Measurements from ENCODE around the gene PADI1.
A peak's percentile ranks its signal among the peaks of the same experiment; 100 is the strongest.
"Not testable (repeated sequence)": the region's sequence is repeated elsewhere in the genome, so short reads cannot be mapped to it uniquely, and the experiment has no call there.

Gene PADI1

DNA sequence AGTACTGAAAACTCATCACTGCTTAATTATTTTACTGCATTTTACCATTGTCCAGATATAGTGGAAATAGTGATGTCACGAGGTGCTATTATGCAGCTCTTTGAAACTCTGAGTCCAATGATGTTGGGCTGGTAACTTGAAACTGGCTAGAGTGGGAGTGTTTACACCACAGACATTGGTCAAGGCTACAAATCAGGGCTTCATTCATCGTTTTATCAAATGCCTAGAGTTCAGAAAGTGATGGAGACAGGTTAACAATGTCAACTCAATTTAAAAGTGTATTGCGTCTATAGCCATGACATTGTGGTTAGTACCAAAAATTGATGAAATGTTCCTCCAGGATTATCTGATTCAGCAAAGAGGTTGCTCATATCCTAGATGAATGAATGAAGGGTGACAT lies 12.7 kb downstream of the PADI1 start:
- DNase-seq (ENCODE audit: low read depth) = no peak

- DNase-seq (ENCODE audit: low read depth) = no peak
These were observed 14.0 kb downstream of the PADI1 start for GRCh38 chr1:17218939-17219338.

DNA sequence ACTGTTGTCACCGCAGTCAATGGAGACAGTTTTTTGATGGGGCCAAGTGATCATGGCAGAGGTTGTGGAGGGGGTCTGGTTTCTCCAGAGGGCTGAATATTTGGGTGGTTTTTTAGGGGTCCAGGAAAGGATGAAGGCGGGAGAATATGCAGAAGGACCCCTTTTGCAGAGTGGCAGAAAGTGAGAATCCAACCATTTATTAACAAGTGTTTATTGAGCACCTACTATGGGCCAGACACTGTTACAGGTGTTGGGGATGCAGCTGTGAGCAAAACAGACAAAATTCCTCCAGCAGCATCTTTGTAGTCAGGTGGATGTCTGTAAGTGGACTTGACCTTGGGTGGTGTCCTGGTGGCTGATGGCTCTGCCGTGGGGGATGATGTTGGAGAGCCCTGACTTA lies 15.4 kb downstream of the PADI1 start:
- DNase-seq (ENCODE audit: low read depth) = no peak

GRCh38 chr1:17222557-17222956 lies 17.6 kb downstream of the PADI1 start:
- no peak for DNase-seq (ENCODE audit: low read depth)

GRCh38 chr1:17224434-17224833 lies 19.5 kb downstream of the PADI1 start:
- no peak for DNase-seq (ENCODE audit: low read depth)

DNA sequence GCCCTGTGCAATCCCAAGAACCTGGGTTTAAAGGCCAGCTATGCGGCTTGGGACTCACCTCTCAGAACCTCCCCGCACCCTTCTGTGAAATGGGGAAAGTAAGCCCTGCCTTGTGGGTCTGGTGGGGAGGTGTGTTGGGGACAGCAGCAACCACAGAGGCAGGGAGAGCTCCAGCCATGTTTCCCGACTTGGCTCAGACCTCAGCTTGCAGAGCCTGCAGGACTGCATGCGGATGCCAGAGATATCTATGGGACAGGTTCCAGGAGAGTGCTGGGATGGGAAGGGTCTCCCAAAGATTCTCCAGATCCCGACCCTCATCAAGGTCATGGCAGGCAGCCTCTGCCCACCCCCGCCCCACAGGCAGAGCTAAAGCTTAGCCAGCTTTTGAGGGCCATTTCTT lies 20.2 kb downstream of the PADI1 start:
- DNase-seq (ENCODE audit: low read depth) = no peak

GRCh38 chr1:17227358-17227915 lies 22.5 kb downstream of the PADI1 start:
- DNase-seq (ENCODE audit: low read depth) = no peak

- no peak for DNase-seq (ENCODE audit: low read depth)
These were observed 23.7 kb downstream of the PADI1 start for GRCh38 chr1:17228619-17229018.

DNA sequence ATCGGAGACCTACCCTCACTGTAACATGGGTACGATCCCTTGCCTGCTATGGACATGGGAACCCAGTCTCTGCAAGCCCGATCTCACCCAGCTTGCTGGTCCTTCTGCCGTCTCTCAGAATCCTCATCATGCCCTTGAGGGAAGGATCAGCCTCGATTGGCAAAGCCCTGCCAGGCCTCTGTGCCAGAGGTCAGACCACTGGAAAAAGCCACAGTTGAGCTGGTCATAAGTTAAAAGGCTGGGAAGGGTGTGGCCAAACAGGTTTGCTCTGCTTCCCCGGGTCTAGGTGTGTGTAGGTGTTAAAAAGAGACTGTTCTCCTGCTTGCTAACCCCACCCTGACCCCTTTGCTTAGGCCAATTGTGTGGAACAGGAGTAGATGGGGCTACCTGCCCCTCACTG lies 24.5 kb downstream of the PADI1 start:
- DNase-seq (ENCODE audit: low read depth) = no peak

DNA sequence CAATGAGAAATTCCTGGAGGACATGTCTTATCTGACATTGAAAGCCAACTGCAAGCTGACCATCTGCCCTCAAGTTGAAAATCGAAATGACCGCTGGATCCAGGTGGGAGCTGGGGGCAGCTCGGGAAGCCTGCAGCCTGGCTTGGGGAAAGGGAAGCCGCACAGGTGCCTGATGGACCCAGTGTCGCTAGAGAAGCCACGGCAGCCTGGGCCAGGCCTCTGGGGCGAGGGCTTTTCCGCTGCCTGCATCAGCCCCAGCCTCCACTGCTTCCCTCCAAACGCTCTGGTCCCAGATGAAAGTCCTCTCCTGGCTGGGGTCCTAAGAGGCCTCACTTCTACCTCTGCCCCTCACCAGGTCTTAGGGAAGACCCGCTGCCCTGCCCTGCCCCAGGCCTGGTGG lies 25.2 kb downstream of the PADI1 start:
- no peak for DNase-seq (ENCODE audit: low read depth)

DNA sequence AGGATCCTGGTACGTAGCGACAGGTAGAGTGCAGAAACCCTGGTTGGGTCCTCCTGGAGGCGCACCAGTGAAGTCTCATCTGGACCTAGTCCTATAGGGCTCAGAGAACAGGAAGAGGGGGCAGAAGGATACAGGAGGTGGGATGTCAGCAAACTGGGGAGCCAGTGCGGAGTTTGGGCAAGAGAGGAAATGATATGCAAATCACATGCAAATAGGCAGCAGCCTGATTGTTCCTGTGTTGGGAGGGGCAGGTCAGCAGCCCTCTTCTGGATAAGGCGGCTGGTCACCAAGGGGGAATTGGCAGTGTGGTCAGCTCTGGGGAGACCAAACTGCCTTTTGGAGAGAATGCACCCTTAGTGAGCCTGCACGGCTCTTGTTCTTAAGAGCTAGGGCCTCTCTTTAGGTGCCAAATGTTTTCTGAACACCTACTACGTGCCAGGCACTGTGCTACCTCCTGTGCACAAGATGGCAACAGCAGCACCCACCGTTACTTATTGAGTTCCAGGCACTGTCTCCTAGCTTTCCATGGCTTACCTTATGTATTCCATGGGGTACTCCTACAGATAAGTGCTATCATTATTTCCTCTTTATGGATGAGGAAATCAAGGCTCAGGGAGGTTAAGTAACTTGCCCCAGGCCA lies 25.9 kb downstream of the PADI1 start:
- DNase-seq (ENCODE audit: low read depth) = no peak

DNA sequence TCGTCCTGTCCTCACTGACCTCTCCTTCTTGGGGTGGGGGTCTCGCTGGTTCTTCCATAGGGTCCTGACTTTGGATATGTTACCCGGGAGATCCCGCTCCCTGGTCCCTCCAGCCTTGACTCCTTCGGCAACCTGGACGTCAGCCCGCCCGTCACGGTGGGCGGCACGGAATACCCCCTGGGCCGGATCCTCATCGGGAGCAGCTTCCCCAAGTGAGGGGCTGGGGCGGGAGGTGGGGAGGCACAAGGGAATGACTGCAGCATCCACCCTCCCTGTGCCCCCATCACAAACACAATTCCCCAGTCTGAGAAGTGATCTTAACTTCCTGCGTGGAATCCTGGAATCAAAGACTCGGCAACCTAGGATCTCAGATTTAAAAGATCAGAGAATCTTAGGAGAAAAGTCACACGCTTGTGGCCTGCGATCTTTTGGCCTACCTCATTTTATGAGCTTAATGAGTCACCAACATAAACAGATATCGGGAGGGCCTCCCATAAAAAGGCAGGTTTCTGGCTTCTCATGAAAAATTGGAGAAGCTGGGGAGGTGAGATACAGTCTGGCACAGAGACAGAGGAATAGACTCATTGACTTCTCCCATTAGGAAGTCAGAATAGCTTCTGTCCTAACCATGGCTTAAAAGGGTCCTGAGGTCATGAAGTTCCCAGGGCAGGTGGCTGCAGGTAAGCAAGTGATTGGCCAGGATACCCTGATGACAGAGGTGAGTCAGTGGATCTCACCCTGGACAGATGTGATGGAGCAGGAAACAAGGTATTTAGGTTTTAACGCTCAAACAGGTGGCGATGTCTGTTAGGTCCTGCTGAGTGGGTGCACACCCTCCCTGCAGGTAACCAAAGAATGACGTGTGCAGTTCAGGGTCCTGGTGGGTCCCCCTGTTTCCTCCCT lies 28.1 kb downstream of the PADI1 start:
- no peak for DNase-seq (ENCODE audit: low read depth)

DNA sequence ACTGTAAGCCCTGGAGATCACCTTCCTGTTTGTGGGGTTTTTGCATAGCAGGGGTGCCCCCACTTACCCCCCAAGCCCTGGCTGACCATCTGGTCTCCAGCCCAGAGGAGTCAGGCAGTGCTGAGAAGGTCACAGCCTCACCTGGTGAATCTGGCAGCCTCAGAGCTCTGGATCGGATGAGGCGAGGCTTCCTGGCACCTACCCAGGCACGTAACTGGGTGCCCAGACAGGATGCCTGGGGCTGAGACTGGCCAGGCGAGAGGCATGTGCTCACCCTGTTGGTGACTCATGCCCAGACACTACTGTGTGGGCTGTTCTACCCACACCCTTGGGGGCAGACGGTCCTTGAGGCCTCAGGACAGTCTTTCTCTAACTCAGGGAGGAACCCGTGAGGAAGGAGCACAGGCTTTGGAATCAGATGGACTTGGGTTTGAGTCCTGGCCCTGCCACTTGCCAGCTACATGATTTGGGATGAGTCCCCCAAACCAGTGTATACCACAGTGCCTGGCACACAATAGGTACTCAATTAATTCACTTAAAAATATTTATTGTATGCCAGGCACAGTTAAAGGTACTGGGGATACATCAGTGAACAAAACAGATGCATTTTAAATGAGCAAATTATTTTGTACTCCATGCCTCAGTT lies 28.9 kb downstream of the PADI1 start:
- DNase-seq (ENCODE audit: low read depth) = no peak

DNA sequence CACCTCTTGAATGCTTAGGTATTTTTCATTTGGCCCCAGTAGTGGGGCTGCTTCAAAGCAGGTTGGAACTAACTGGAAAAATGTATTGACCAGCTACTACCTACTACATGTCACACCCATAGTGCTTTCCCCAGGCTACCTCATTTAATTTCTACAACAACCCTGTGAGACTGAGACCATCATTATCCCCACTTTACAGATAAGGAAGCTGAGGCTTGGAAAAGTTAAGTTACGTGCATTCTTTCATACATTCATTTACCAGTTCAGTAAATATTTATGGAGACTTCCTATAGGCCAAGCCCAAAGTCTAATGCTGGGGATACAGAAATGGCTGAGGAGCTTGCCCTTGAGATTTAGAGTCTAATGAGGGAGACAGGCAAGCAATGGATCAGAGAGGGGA lies 29.5 kb downstream of the PADI1 start:
- no peak for DNase-seq (ENCODE audit: low read depth)

DNA sequence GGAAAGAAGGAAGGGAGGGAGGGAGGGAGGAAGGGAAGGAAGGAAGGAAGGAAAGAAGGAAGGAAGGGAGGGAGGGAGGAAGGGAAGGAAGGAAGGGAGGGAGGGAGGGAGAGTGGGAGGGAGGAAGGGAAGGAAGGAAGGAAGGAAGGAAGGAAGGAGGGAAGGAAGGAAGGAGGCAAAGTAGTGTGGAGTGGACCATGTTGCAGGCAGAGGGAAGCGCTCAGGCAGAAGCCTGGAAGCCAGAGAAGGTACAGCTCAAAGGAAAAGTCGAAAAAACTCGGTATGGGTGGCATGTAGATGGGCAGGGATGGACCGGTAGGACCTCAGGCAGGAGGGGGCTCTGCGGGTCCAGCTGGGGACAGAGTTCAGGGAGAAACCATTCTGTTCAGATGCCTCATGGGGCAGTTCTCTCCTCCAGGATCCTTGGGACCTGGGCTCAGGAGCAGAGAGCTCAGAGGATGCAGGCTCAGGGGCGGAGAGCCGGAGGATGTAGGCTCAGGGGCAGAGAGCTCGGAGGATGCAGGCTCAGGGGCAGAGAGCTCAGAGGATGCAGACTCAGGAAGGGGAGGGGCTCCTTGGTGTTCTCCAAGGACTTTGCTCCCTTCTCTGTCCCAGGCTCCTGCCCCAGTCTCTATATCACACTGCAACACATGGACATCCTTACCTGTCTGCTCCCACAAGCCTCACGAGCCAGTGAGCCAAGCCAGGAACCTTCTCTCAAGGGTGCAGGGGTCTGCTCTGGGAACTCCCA lies 30.4 kb downstream of the PADI1 start:
- no peak for DNase-seq (ENCODE audit: low read depth)

DNA sequence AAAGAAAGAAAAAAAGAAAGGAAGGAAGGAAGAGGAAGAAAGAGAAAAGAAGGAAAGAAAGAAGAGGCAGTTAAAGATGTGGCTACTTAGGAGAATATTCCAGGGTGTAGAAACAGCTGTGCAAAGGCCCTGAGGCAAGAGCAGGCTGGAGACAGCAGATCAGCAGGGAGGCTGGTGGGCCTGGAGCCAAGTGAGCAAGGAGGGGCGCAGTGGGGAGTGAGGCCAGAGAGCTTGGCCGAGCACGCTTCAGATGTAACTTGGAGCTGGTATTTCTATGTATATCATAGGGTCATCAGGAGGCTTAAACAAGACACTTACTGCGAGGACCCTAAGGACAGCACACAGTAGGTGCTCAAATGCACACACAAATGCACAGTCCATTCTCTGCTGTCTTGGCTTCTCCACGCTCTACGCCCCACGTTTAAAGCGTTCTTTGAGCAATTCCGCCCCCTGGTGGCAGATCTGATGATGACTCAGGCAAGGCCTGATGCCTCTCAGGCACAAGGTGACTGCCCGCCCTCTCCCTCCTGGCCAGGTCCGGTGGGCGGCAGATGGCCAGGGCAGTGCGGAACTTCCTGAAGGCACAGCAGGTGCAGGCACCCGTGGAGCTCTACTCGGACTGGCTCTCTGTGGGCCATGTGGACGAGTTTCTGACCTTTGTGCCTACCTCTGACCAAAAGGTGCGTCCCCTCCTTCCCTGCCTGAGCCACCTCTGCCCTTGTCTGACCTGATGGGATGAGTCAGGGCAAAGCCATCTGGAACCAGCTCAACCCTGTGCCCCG lies 32.0 kb downstream of the PADI1 start:
- peak; percentile 52 for DNase-seq (ENCODE audit: low read depth)

DNA sequence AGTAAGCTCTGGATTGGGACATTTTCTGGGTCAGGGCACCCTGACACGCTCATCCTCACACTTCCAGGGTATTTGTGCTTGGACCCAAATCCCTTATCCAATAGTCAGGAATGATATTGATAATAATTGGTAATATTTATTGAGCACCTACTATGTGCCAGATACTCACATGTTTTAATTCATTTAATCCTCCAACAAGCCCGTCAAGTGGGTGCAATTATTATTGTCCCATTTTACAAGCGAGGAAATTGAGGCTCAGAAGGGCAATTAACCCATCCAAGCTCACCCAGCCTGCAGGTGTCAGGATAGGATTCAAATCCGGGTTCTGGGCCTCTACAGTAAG lies 32.6 kb downstream of the PADI1 start:
- DNase-seq (ENCODE audit: low read depth) = no peak

- DNase-seq (ENCODE audit: low read depth) = no peak
These were observed 34.5 kb downstream of the PADI1 start for GRCh38 chr1:17239420-17239819.

GRCh38 chr1:17241011-17241779 lies 36.3 kb downstream of the PADI1 start:
- not testable (repeated sequence) for DNase-seq (ENCODE audit: low read depth)

- DNase-seq (ENCODE audit: low read depth) = not testable (repeated sequence)
These were observed 36.8 kb downstream of the PADI1 start for GRCh38 chr1:17241780-17242074.

- no peak for DNase-seq (ENCODE audit: low read depth)
These were observed 38.3 kb downstream of the PADI1 start for GRCh38 chr1:17243274-17243673.
